ENCODE measurements around the gene PNPLA2.

PNPLA2 gene

GRCh38 chr11:818396-819128, at the start of gene PNPLA2:
TSS of gene PNPLA2 (plus strand) at chr11:818914. CDS start at chr11:819719, 805 bp downstream.
- no peak for DNase-seq (ENCODE audit: low read depth in 2 of 2)

GRCh38 chr11:769887-770641, 48.6 kb upstream of the PNPLA2 start:
- no peak for DNase-seq (ENCODE audit: low read depth in 2 of 2)

- DNase-seq (ENCODE audit: low read depth in 2 of 2) = no peak
These were observed 47.8 kb upstream of the PNPLA2 start for GRCh38 chr11:770642-771616.

GRCh38 chr11:771617-772204, 47.0 kb upstream of the PNPLA2 start:
- DNase-seq (ENCODE audit: low read depth in 2 of 2) = no peak

- DNase-seq (ENCODE audit: low read depth in 2 of 2) = no peak
These were observed 46.0 kb upstream of the PNPLA2 start for GRCh38 chr11:772429-773390.

GRCh38 chr11:773425-773824, 45.3 kb upstream of the PNPLA2 start:
- no peak for DNase-seq (ENCODE audit: low read depth in 2 of 2)

GRCh38 chr11:773830-774229, 44.9 kb upstream of the PNPLA2 start:
- no peak for DNase-seq (ENCODE audit: low read depth in 2 of 2)

- DNase-seq (ENCODE audit: low read depth in 2 of 2) = no peak
These were observed 43.7 kb upstream of the PNPLA2 start for GRCh38 chr11:774873-775592.

- DNase-seq (ENCODE audit: low read depth in 2 of 2) = no peak
These were observed 42.5 kb upstream of the PNPLA2 start for GRCh38 chr11:776263-776560.

GRCh38 chr11:776561-777287, 42.0 kb upstream of the PNPLA2 start:
- DNase-seq (ENCODE audit: low read depth in 2 of 2) = peak in 1 of 2 donors; percentile 32

GRCh38 chr11:777288-778255, 41.1 kb upstream of the PNPLA2 start, which contains the start of gene GATD1:
TSS of gene GATD1 (minus strand) at chr11:777487. CDS start at chr11:777462, 25 bp downstream.
- peak; percentile 93 to 94 for DNase-seq (ENCODE audit: low read depth in 2 of 2)

- DNase-seq (ENCODE audit: low read depth in 2 of 2) = no peak
These were observed 39.4 kb upstream of the PNPLA2 start for GRCh38 chr11:778976-779954.

- DNase-seq (ENCODE audit: low read depth in 2 of 2) = no peak
These were observed 38.7 kb upstream of the PNPLA2 start for GRCh38 chr11:779955-780532.

- no peak for DNase-seq (ENCODE audit: low read depth in 2 of 2)
These were observed 36.2 kb upstream of the PNPLA2 start for GRCh38 chr11:782264-783174.

GRCh38 chr11:783581-784015, 35.1 kb upstream of the PNPLA2 start:
- DNase-seq (ENCODE audit: low read depth in 2 of 2) = peak in 1 of 2 donors; percentile 38

Data from stimulated activated CD4-positive, alpha-beta T cell treated with anti-CD3 and anti-CD28 coated beads, Interleukin-4, amount 100 ng/mL, for 48 hours (primary cell).